ENCODE results near the gene SPINT2.
A peak's percentile ranks its signal among the peaks of the same experiment; 100 is the strongest.
"Not testable (repeated sequence)": the region's sequence is repeated elsewhere in the genome, so short reads cannot be mapped to it uniquely, and the experiment has no call there.

SPINT2 gene

GRCh38 chr19:38324431-38324830 lies 60.1 kb downstream of the SPINT2 start:
- no peak for DNase-seq

- DNase-seq, result no peak
Observed at GRCh38 chr19:38326591-38326990, 62.2 kb downstream of the SPINT2 start.

GRCh38 chr19:38329651-38330050 lies 65.3 kb downstream of the SPINT2 start:
- no peak for DNase-seq

- DNase-seq, result no peak
Observed at GRCh38 chr19:38331728-38332127, 67.4 kb downstream of the SPINT2 start.

- no peak for DNase-seq
Observed at GRCh38 chr19:38333245-38333644, 68.9 kb downstream of the SPINT2 start.

GRCh38 chr19:38335949-38336637 lies 71.7 kb downstream of the SPINT2 start:
- DNase-seq, result peak; percentile 91

GRCh38 chr19:38336638-38337359 lies 72.4 kb downstream of the SPINT2 start:
- peak; percentile 93 for DNase-seq

- DNase-seq, result no peak
Observed at GRCh38 chr19:38337360-38337653, 72.9 kb downstream of the SPINT2 start.

- not testable (repeated sequence) for DNase-seq
Observed at GRCh38 chr19:38339011-38339410, 74.6 kb downstream of the SPINT2 start.

- DNase-seq, result no peak
Observed at GRCh38 chr19:38340927-38341326, 76.6 kb downstream of the SPINT2 start.
